Measurements from ENCODE around the gene AADAT.

Gene AADAT

GRCh38 chr4:170012629-170012958 lies 77.2 kb downstream of the AADAT start:
- CTCF ChIA-PET = no interaction called here
- TF ChIP-seq L3MBTL2 (conservative IDR thresholded peaks at IDR 0.05) (no peak), TARDBP (IDR thresholded peaks at IDR 0.05) (no peak), FOXK2 (IDR thresholded peaks at IDR 0.05) (no peak), BHLHE40 (IDR thresholded peaks at IDR 0.05; ENCODE audit: borderline replicate concordance) (no peak), ZNF384 (IDR thresholded peaks at IDR 0.05) (no peak), NFRKB (IDR thresholded peaks at IDR 0.05) (no peak), CTBP1 (IDR thresholded peaks at IDR 0.05; ENCODE audit: borderline replicate concordance) (no peak), ELF4 (IDR thresholded peaks at IDR 0.05) (no peak), ARNT (IDR thresholded peaks at IDR 0.05) (no peak), SUZ12 (IDR thresholded peaks at IDR 0.05) (no peak)
- TF ChIP-seq, protein P1, sequence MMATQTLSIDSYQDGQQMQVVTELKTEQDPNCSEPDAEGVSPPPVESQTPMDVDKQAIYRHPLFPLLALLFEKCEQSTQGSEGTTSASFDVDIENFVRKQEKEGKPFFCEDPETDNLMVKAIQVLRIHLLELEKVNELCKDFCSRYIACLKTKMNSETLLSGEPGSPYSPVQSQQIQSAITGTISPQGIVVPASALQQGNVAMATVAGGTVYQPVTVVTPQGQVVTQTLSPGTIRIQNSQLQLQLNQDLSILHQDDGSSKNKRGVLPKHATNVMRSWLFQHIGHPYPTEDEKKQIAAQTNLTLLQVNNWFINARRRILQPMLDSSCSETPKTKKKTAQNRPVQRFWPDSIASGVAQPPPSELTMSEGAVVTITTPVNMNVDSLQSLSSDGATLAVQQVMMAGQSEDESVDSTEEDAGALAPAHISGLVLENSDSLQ (IDR thresholded peaks at IDR 0.05) = no peak
- POLR2A ChIA-PET = interaction anchor here (1.6 kb wide), 1 partner anchor 13 kb away, joined by 5 read pairs; the partner anchor contains the start of gene MFAP3L
- no peak for DNase-seq (ENCODE audit: extremely low spot score)

GRCh38 chr4:170011921-170012628 lies 77.7 kb downstream of the AADAT start:
- POLR2A ChIA-PET = interaction anchor here (1.6 kb wide), 1 partner anchor 14 kb away, joined by 5 read pairs; the partner anchor contains the start of gene MFAP3L
- CTCF ChIA-PET = no interaction called here
- DNase-seq (ENCODE audit: extremely low spot score) = no peak
- TF ChIP-seq L3MBTL2 (conservative IDR thresholded peaks at IDR 0.05) = no peak
- TF ChIP-seq, protein P1 (IDR thresholded peaks at IDR 0.05) = no peak
- TF ChIP-seq FOXA1 (IDR thresholded peaks at IDR 0.05) = no peak
- no peak for TF ChIP-seq ARNT (IDR thresholded peaks at IDR 0.05)

Measured in HEK293T (cell line).